GM18519 (cell line): ENCODE results near the gene PCED1B.
"Not testable (repeated sequence)": the region's sequence is repeated elsewhere in the genome, so short reads cannot be mapped to it uniquely, and the experiment has no call there.

Experiments
- ATAC-seq: cut with Tn5 transposase; IDR thresholded peaks from one replicate; pipeline ENCODE4 v1.9.1; 2021; ENCODE audit warnings: mild to moderate bottlenecking, moderate library complexity; ENCODE audit not compliant: unreplicated experiment, low FRiP score

The PCED1B gene

GRCh38 chr12:47160316-47161244 lies 81.2 kb downstream of the PCED1B start:
- no peak for ATAC-seq

GRCh38 chr12:47164116-47164515 lies 84.7 kb downstream of the PCED1B start:
- ATAC-seq = no peak

DNA sequence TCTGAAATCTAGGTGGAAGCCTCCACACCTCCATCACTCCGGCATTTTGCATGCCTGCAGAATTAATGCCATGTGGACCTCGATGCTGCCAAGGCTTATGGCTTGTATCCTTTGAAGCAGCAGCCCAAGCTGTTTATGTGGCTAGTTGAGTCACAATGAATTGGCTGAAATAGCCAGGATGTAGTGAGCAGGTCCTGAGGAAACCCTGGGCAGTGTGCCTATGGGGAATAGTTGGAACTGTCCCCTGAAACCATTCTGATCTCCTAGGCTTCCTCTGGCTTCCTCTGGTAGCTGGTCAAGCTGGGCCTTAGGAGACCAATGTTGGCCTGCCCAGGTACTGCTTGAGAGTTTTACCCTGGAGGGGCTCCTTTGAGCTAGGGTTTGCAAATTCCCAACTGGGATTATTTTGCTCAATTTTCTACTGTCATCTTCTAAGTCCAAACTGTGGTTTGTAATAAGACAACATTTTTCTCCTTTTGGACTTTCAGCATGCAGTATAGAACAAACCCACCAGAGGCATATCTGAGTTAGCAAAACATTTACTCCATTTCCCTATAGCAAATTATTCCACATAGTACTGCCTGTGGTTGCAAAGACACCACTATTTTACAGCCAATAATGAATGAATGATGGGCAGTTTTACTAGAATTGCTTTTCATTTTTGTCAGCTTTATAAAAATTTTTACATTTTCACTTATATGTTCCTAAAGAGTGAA lies 85.5 kb downstream of the PCED1B start:
- ATAC-seq = no peak

DNA sequence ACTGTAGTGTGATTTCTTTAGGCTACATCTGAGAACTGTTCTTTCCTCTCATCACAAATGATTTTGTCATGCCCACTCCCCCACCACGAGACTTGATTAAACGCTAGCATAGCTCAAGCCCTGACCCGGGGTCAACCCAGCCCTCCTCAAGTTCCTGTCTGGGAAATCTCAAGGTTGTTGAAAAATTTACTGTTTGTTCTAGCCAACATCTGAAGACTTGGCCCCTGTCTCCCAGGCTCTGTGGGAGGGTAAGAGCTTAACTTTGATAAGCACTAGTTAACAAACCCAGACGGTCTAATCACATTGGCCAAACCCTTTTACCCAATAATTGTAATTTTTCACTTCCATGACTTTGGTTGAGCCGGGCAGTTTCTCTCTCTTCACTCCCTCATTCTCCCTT lies 86.5 kb downstream of the PCED1B start:
- ATAC-seq = no peak

DNA sequence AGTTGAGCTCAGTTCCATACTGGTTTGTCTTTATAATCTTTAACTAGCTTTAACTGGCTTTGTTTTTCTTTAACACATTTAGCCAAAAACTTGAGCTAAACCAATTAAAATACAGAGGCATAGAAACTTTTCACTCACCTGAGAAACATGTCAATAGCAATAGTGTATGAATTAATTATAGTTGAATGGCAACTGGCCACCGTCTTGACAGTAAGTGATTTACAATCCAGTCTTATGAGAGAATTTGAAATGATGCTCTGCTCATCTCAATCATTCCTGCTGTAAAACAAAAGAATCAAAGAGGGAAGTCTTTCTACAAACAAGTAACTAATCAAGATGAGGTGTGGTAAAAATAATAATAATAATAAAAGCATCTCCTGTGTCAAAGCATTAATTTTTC lies 86.9 kb downstream of the PCED1B start:
- no peak for ATAC-seq

GRCh38 chr12:47170281-47170680 lies 90.9 kb downstream of the PCED1B start:
- ATAC-seq = not testable (repeated sequence)

DNA sequence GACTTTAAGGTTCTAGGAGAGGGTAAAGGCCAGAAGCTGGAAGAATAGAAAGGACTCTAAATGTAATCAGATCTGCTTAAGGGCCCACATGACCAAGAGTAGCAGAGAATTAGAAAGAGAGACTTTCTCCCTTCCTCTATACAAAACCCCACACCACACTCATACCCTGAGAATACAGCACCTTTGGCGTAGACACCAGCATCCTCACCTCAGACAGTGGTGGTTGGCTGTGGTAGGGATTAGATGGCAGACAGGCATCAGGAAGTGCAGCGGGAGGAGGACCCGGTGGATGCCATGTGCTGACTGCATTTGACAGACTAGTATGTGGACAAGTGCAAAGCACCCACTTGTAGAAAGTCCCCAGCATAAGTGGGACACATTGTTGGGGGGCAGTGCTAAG lies 98.6 kb downstream of the PCED1B start:
- ATAC-seq = no peak

DNA sequence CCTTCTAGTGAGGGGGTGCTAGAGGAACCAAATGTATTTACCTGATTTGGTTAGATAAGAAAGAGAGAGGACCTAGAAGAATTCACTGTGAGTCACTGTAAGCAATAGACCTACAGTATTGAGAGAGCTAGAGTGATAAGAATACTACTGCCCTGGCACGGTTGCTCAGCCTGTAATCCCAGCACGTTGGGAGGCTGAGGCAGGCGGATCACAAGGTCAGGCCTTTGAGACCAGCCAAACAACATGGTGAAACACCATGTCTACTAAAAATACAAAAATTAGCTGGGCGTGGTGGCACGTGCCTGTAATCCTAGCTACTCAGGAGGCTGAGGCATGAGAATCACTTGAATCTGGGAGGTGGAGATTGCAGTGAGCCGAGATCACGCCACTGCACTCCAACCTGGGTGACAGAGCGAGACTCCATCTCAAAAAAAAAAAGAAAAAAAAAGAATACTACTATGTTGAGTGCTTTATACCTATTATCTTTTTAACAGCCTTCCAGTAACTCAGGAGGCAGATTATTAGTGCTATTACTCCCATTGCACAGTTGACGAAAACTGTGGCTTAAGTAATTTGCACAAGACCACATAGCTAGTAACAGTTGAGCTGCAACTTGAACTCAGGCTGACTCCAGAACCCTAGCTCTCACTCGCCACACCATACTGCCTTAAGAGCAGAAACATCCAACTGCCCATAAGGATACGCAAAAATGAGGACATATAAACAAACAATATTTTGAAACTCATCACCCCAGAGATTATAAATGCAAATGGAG lies 102.9 kb downstream of the PCED1B start:
- ATAC-seq = not testable (repeated sequence)

DNA sequence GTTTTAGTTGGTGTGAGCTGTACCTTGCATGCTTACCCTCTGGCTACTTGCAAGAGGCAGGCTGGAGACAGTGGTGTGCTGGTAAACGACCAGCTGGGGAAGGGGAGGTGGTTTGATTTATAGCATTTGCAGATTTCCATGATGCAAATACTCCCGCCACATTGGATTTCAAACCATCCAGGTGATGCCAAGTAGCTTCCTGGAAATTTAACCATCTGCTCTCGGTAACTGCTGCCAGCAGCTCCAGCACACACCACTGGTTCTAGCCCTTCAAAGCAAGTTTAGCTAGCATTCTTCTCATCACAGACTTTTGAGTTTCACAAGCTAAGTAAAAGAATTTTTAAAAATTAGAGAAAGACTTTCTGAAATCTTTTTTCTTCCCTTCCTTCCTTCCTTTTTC lies 104.8 kb downstream of the PCED1B start:
- ATAC-seq = no peak

GRCh38 chr12:47184813-47185212 lies 105.4 kb downstream of the PCED1B start:
- no peak for ATAC-seq

- no peak for ATAC-seq
Measured at GRCh38 chr12:47186246-47186645, 106.8 kb downstream of the PCED1B start.

GRCh38 chr12:47188576-47189441 lies 109.4 kb downstream of the PCED1B start:
- ATAC-seq = no peak

DNA sequence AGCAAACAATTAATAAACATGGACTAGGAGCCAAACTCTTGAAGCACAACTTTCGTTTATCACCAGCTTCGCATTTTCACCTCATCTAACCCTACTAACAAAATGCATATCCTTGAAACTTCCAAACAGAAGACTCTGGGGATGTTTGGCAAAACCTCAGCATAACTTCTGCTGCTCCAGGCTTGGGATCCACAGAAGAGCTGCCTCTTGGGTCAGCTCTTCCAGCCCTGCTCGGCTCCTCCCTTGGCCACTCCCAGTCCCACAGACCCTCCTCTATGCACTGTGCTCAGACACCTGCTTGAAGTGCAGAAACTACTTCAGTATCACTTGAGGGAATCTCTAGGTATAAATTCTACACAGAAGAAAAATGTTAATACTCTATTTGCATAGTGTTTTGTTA lies 110.3 kb downstream of the PCED1B start:
- ATAC-seq = no peak

DNA sequence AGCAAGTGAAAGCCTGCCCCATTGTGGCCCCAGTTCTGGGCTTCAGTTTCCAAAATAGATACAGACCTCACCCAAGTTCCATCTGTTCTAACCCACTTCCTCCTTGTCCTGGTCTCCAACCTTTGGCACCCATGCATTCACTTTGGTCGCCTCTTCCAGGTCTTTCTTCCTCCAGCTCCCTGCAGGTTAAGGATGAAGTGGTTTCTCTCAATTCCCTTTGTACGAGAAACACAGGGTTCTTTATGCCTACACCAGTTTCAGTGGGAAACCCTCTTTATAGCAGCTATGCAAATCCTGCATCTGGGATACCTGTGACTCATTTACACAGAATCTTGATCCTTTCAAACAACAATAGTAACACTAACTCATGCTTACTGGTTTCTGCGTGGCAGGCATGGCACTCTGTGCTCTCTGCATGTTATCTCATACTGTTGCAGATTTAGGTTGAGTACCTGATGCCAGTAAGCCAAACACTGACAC lies 110.9 kb downstream of the PCED1B start:
- ATAC-seq = no peak

DNA sequence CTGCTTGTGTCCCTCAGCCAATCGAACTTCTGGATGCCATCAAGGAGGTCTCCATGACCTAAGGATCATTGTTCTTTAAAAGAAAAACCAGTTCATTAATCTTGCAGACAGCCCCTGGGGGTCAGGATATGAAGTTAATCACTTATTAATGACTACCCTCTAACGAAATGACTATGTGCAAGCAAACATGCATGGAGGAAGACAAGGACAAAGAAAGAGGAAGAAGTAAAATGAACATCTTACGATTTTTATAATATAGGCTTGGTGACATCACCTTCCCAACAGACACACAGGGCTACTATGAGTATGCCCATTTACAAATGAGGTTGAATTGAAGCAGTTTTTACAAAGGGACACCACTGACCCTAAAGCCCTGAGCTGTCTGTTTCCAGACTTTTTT lies 111.5 kb downstream of the PCED1B start:
- no peak for ATAC-seq

GRCh38 chr12:47192051-47192450 lies 112.6 kb downstream of the PCED1B start:
- ATAC-seq = no peak

GRCh38 chr12:47193066-47193465 lies 113.6 kb downstream of the PCED1B start:
- ATAC-seq = no peak

DNA sequence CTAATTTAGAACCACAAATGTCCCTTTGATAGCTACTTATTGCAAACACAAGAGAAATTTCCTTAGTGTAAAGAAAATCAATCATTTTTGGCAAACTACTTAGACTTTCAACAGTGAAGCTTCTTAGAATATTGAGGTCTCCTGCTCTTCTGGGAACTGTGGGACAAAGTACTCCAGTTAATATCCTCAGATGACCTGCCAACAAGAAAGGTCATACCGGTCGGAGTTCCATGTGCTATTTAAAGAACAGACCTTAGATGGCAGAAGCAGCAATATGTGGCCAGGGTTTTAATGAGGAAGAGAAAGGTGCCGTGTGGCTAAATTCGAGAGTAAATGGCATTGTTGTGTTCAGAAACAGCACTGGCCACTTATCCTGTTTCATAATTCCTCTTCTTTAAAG lies 115.1 kb downstream of the PCED1B start:
- no peak for ATAC-seq

- ATAC-seq = no peak
Measured at GRCh38 chr12:47200446-47200845, 121.0 kb downstream of the PCED1B start.

GRCh38 chr12:47201190-47201589 lies 121.8 kb downstream of the PCED1B start:
- ATAC-seq = not testable (repeated sequence)
